Measurements from ENCODE around the gene CRB2. TPM values are rescaled to one million over a fixed set of nuclear protein-coding genes. Genes with fewer than 3 reads are reported as not detected.

The CRB2 gene
- total RNA-seq, result 0.14 and 0.35 TPM in 2 replicates

GRCh38 chr9:123355761-123356431, at the start of gene CRB2:
CRB2 (plus strand) TSS chr9:123356197; CDS start chr9:123356261, 64 bp downstream.
- TF ChIP-seq CTCF (conservative IDR thresholded peaks at IDR 0.05; ENCODE audit: low read depth, low read length), result peak; percentile 24
- no peak within 1 kb of the TSS for H3K4me3 ChIP-seq (ENCODE audit: low read depth, low read length)
- no peak for DNase-seq (ENCODE audit: low read depth)

GRCh38 chr9:123309611-123310010, 46.4 kb upstream of the CRB2 start:
- no peak overlapping the region for H3K4me3 ChIP-seq (ENCODE audit: low read depth, low read length)
- DNase-seq (ENCODE audit: low read depth), result no peak
- no peak for TF ChIP-seq CTCF (conservative IDR thresholded peaks at IDR 0.05; ENCODE audit: low read depth, low read length)

GRCh38 chr9:123310551-123311249, 45.3 kb upstream of the CRB2 start:
- no peak overlapping the region for H3K4me3 ChIP-seq (ENCODE audit: low read depth, low read length)
- DNase-seq (ENCODE audit: low read depth), result no peak
- no peak for TF ChIP-seq CTCF (conservative IDR thresholded peaks at IDR 0.05; ENCODE audit: low read depth, low read length)

GRCh38 chr9:123311250-123311752, 44.7 kb upstream of the CRB2 start:
- TF ChIP-seq CTCF (conservative IDR thresholded peaks at IDR 0.05; ENCODE audit: low read depth, low read length), result no peak
- H3K4me3 ChIP-seq (ENCODE audit: low read depth, low read length), result no peak overlapping the region

GRCh38 chr9:123312306-123312877, 43.6 kb upstream of the CRB2 start:
- no peak overlapping the region for H3K4me3 ChIP-seq (ENCODE audit: low read depth, low read length)
- DNase-seq (ENCODE audit: low read depth), result no peak
- TF ChIP-seq CTCF (conservative IDR thresholded peaks at IDR 0.05; ENCODE audit: low read depth, low read length), result no peak

More at GRCh38 chr9:123311250-123311752, 44.7 kb upstream of the CRB2 start:
- DNase-seq (ENCODE audit: low read depth), result no peak

GRCh38 chr9:123314617-123315016, 41.4 kb upstream of the CRB2 start:
- H3K4me3 ChIP-seq (ENCODE audit: low read depth, low read length), result no peak overlapping the region
- no peak for TF ChIP-seq CTCF (conservative IDR thresholded peaks at IDR 0.05; ENCODE audit: low read depth, low read length)
- DNase-seq (ENCODE audit: low read depth), result no peak
